ENCODE results near the gene NAT8. TPM values are rescaled to one million over a fixed set of nuclear protein-coding genes. Genes with fewer than 3 reads are reported as not detected.

The NAT8 gene
- total RNA-seq, 1 donor from 2014 or later = not detected

Other genes starting within 250 kb of the NAT8 start
- gene TPRKB, start 94.9 kb upstream of the NAT8 start, total RNA-seq = 39.2 TPM
- 11.4 TPM for gene DUSP11, start 137.7 kb upstream of the NAT8 start, total RNA-seq
- not detected for gene C2orf78, start 141.8 kb upstream of the NAT8 start, total RNA-seq
- gene STAMBP, start 186.5 kb upstream of the NAT8 start, total RNA-seq = 27.7 TPM